Measurements from ENCODE around the gene TRIO. TPM values are rescaled to one million over a fixed set of nuclear protein-coding genes. Genes with fewer than 3 reads are reported as not detected.

TRIO gene
- total RNA-seq, 1 donor from 2014 or later, result 163 TPM

GRCh38 chr5:14246350-14247053, 103.4 kb downstream of the TRIO start:
- H3K4me3 Mint-ChIP-seq (ENCODE audit: low read depth), result no peak overlapping the region
- no peaks in the 10 kb centered on the region for H3K27me3 Mint-ChIP-seq
- H3K27ac Mint-ChIP-seq, result no peak overlapping the region
- no peak for DNase-seq (ENCODE audit: low spot score, unreplicated experiment)
- no peaks in the 10 kb centered on the region for H3K9me3 Mint-ChIP-seq (ENCODE audit: low read depth)
- peaks cover 5% of the 10 kb centered on the region for H3K4me1 Mint-ChIP-seq (ENCODE audit: low read depth)
- TF ChIP-seq CTCF (IDR thresholded peaks at IDR 0.05; ENCODE audit: unreplicated experiment), result no peak
- no peaks in the 10 kb centered on the region for H3K36me3 Mint-ChIP-seq (ENCODE audit: insufficient read depth)

GRCh38 chr5:14247054-14247386, 103.9 kb downstream of the TRIO start:
- no peak overlapping the region for H3K27ac Mint-ChIP-seq
- no peak for TF ChIP-seq CTCF (IDR thresholded peaks at IDR 0.05; ENCODE audit: unreplicated experiment)
- H3K27me3 Mint-ChIP-seq, result no peaks in the 10 kb centered on the region
- H3K36me3 Mint-ChIP-seq (ENCODE audit: insufficient read depth), result no peaks in the 10 kb centered on the region
- no peaks in the 10 kb centered on the region for H3K9me3 Mint-ChIP-seq (ENCODE audit: low read depth)
- H3K4me1 Mint-ChIP-seq (ENCODE audit: low read depth), result peaks cover 7% of the 10 kb centered on the region
- no peak overlapping the region for H3K4me3 Mint-ChIP-seq (ENCODE audit: low read depth)
- no peak for DNase-seq (ENCODE audit: low spot score, unreplicated experiment)

- H3K4me3 Mint-ChIP-seq (ENCODE audit: low read depth), result no peak overlapping the region
- H3K9me3 Mint-ChIP-seq (ENCODE audit: low read depth), result no peaks in the 10 kb centered on the region
- H3K27ac Mint-ChIP-seq, result peak overlapping the region; percentile 76
- no peaks in the 10 kb centered on the region for H3K36me3 Mint-ChIP-seq (ENCODE audit: insufficient read depth)
- no peak for TF ChIP-seq CTCF (IDR thresholded peaks at IDR 0.05; ENCODE audit: unreplicated experiment)
- H3K27me3 Mint-ChIP-seq, result no peaks in the 10 kb centered on the region
- DNase-seq (ENCODE audit: low spot score, unreplicated experiment), result no peak
- H3K4me1 Mint-ChIP-seq (ENCODE audit: low read depth), result peaks cover 8% of the 10 kb centered on the region
Observed at GRCh38 chr5:14249258-14250082, 106.3 kb downstream of the TRIO start.

- no peak for DNase-seq (ENCODE audit: low spot score, unreplicated experiment)
- no peak for TF ChIP-seq CTCF (IDR thresholded peaks at IDR 0.05; ENCODE audit: unreplicated experiment)
- peaks cover 2% of the 10 kb centered on the region for H3K9me3 Mint-ChIP-seq (ENCODE audit: low read depth)
- peak overlapping the region; percentile 18 for H3K27ac Mint-ChIP-seq
- H3K36me3 Mint-ChIP-seq (ENCODE audit: insufficient read depth), result peaks cover 1% of the 10 kb centered on the region
- no peak overlapping the region for H3K4me3 Mint-ChIP-seq (ENCODE audit: low read depth)
- no peaks in the 10 kb centered on the region for H3K27me3 Mint-ChIP-seq
- peaks cover 8% of the 10 kb centered on the region for H3K4me1 Mint-ChIP-seq (ENCODE audit: low read depth)
Observed at GRCh38 chr5:14250084-14250695, 107.0 kb downstream of the TRIO start.

Measured in progenitor cell of endocrine pancreas (in vitro differentiated cells).